Stimulated activated CD4-positive, alpha-beta T cell treated with anti-CD3 and anti-CD28 coated beads, Interleukin-12 subunit alpha, Interleukin-12 subunit beta, amount 100 ng/mL, for 48 hours (primary cell): ENCODE measurements around the gene RGS7BP.

Source experiments
- DNase-seq, 3 donors: peaks; one replicate each; pipeline ENCODE4 v3.0.0-alpha.2; 2020; ENCODE audit warnings: low read depth in 2 of 3, low spot score in 1 of 3

The RGS7BP gene

GRCh38 chr5:64505769-64506566 lies at the start of gene RGS7BP:
Gene RGS7BP (plus strand): TSS chr5:64506015. CDS start chr5:64506625, 610 bp downstream.
- DNase-seq = no peak

GRCh38 chr5:64457846-64458245 lies 48.0 kb upstream of the RGS7BP start:
- DNase-seq = no peak

GRCh38 chr5:64458948-64459347 lies 46.9 kb upstream of the RGS7BP start:
- DNase-seq = no peak

GRCh38 chr5:64462391-64462790 lies 43.4 kb upstream of the RGS7BP start:
- no peak for DNase-seq

GRCh38 chr5:64486163-64486562 lies 19.7 kb upstream of the RGS7BP start:
- no peak for DNase-seq

GRCh38 chr5:64487283-64487682 lies 18.5 kb upstream of the RGS7BP start:
- DNase-seq = no peak

- no peak for DNase-seq
Observed at GRCh38 chr5:64489857-64490256, 16.0 kb upstream of the RGS7BP start.

GRCh38 chr5:64497386-64497785 lies 8.4 kb upstream of the RGS7BP start:
- no peak for DNase-seq

- DNase-seq = no peak
Observed at GRCh38 chr5:64502196-64502595, 3.6 kb upstream of the RGS7BP start.

GRCh38 chr5:64506567-64507263 lies 900 bp downstream of the RGS7BP start:
- DNase-seq = no peak

- DNase-seq = no peak
Observed at GRCh38 chr5:64507264-64507605, 1.4 kb downstream of the RGS7BP start.

GRCh38 chr5:64509828-64510227 lies 4.0 kb downstream of the RGS7BP start:
- no peak for DNase-seq

- no peak for DNase-seq
Observed at GRCh38 chr5:64513492-64513891, 7.7 kb downstream of the RGS7BP start.

GRCh38 chr5:64514612-64515011 lies 8.8 kb downstream of the RGS7BP start:
- DNase-seq = no peak

- no peak for DNase-seq
Observed at GRCh38 chr5:64516216-64516615, 10.4 kb downstream of the RGS7BP start.

GRCh38 chr5:64518793-64519192 lies 13.0 kb downstream of the RGS7BP start:
- DNase-seq = no peak

- no peak for DNase-seq
Observed at GRCh38 chr5:64519263-64519662, 13.4 kb downstream of the RGS7BP start.

GRCh38 chr5:64526734-64527439 lies 21.1 kb downstream of the RGS7BP start:
- no peak for DNase-seq

GRCh38 chr5:64530076-64530475 lies 24.3 kb downstream of the RGS7BP start:
- no peak for DNase-seq

GRCh38 chr5:64532212-64532611 lies 26.4 kb downstream of the RGS7BP start:
- no peak for DNase-seq

GRCh38 chr5:64532657-64533056 lies 26.8 kb downstream of the RGS7BP start:
- no peak for DNase-seq

- no peak for DNase-seq
Observed at GRCh38 chr5:64534033-64534432, 28.2 kb downstream of the RGS7BP start.
